Osteoblast (primary cell): ENCODE data around the gene NRM. TPM values are rescaled to one million over a fixed set of nuclear protein-coding genes. Genes with fewer than 3 reads are reported as not detected.

Source experiments
- DNase-seq: peaks from one replicate; pipeline ENCODE4 v3.0.0; 2011; ENCODE audit warnings: low spot score, mixed read lengths; ENCODE audit not compliant: insufficient read length; ENCODE audit errors: missing footprints
- H2AFZ ChIP-seq: 2 replicates; pipeline ENCODE4 v1.6.0; 2011; ENCODE audit warnings: mild to moderate bottlenecking, low read length
- H3K27ac ChIP-seq: 2 replicates; pipeline ENCODE4 v1.5.1; 2011; ENCODE audit warnings: mild to moderate bottlenecking, low read depth, low read length, moderate library complexity
- H3K27me3 ChIP-seq: 2 replicates; pipeline ENCODE4 v1.6.0; 2012; ENCODE audit warnings: mild to moderate bottlenecking, control low read depth, inconsistent platforms, low read length, moderate library complexity; ENCODE audit not compliant: insufficient read depth
- H3K36me3 ChIP-seq: 2 replicates; pipeline ENCODE4 v1.5.1; 2011; ENCODE audit warnings: mild to moderate bottlenecking, low read length, control low read depth, moderate library complexity; ENCODE audit not compliant: insufficient read depth
- H3K4me1 ChIP-seq: 2 replicates; pipeline ENCODE4 v1.5.1; 2011; ENCODE audit warnings: mild to moderate bottlenecking, low read length, control low read depth, moderate library complexity; ENCODE audit not compliant: insufficient read depth
- H3K4me2 ChIP-seq: 2 replicates; pipeline ENCODE4 v1.6.0; 2011; ENCODE audit warnings: mild to moderate bottlenecking, low read length; ENCODE audit not compliant: insufficient read depth
- H3K4me3 ChIP-seq: fragments of 200-600 bp; sonication (generic); 3 replicates; pipeline ENCODE4 v1.5.1; 2012; ENCODE audit warnings: mild to moderate bottlenecking, low read length, inconsistent platforms; ENCODE audit not compliant: insufficient read depth
- H3K79me2 ChIP-seq: 2 replicates; pipeline ENCODE4 v1.6.0; 2012; ENCODE audit warnings: mild to moderate bottlenecking, low read length, control low read depth, inconsistent platforms; ENCODE audit not compliant: insufficient read depth
- H3K9me3 ChIP-seq: 2 replicates; pipeline ENCODE4 v1.5.1; 2011; ENCODE audit warnings: low read depth, low read length, control low read depth
- H4K20me1 ChIP-seq: 2 replicates; pipeline ENCODE4 v1.6.0; 2012; ENCODE audit warnings: mild to moderate bottlenecking, low read length, control low read depth; ENCODE audit not compliant: insufficient read depth
- CTCF ChIP-seq: IDR thresholded peaks from 2 replicates; pipeline ENCODE4 v1.5.1; 2011; ENCODE audit warnings: mild to moderate bottlenecking, low read depth, low read length, moderate library complexity; ENCODE audit errors: extremely low read depth
- small RNA-seq: library from RNA; depleted of rRNA; stranded (forward); fragments of <200 nt; gene quantifications from one replicate; pipeline ENCODE3, GENCODE V24; 2012
- total RNA-seq: library from RNA; depleted of rRNA; stranded (reverse); fragments of >200 nt; gene quantifications from 2 replicates; pipeline ENCODE4 v1.2.3, GENCODE V29; 2012

Gene NRM
- total RNA-seq, 1 donor = 3.3 TPM

DNA sequence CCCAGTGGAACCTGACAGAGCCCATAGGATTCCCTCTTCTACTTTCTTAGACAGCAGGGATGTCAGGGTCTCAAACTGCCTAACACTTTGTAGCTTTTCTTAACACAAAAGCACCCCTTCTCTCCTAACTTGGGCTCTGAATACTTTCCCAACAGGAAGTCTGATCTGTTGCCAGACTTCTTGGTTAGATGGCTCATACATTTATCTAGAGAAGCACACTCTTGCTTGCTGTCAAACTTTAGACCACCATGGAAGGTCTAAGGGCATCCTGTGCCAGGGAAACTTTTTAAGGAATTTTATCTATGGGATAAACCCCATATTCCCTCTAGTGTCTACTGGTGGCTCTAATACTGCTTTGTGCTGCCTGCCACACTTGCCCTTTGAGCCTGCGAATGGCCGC lies 47.1 kb downstream of the NRM start:
- DNase-seq = peak; percentile 85
- H4K20me1 ChIP-seq = peaks cover 3% of the 10 kb centered on the region
- H2AFZ ChIP-seq = no peak overlapping the region
- H3K27ac ChIP-seq = no peak overlapping the region
- H3K9me3 ChIP-seq = no peaks in the 10 kb centered on the region
- peaks cover 25% of the 10 kb centered on the region for H3K79me2 ChIP-seq
- no peak for TF ChIP-seq CTCF
- no peak overlapping the region for H3K4me2 ChIP-seq
- H3K27me3 ChIP-seq = no peaks in the 10 kb centered on the region
- peaks cover 9% of the 10 kb centered on the region for H3K4me1 ChIP-seq
- H3K4me3 ChIP-seq = no peak overlapping the region
- peaks cover 30% of the 10 kb centered on the region for H3K36me3 ChIP-seq

DNA sequence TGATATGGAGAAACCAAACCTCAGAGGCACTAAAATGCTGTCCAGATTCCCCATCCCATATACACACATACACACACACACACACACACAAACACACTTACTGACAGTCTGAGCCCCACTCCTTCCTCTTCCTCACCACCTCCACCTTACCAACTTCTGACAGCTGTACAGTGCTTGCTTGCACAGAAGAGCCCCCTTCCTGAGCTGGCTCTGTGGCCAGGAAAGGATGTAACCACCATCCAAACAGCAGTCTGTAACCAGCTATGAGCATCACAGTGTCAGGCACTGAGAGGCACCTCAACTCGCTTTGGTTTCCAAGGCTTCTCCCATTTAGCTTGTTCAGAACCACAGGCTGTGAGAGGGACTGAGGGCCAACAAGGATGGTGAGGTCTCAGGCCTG lies 49.7 kb downstream of the NRM start:
- Histone ChIP-seq H3K4me3 (no peak overlapping the region), H3K27ac (no peak overlapping the region), H3K36me3 (peaks cover 39% of the 10 kb centered on the region), H3K27me3 (no peaks in the 10 kb centered on the region), H3K4me1 (no peaks in the 10 kb centered on the region), H3K79me2 (peaks cover 5% of the 10 kb centered on the region), H2AFZ (no peak overlapping the region), H4K20me1 (no peaks in the 10 kb centered on the region), H3K9me3 (no peaks in the 10 kb centered on the region), H3K4me2 (no peak overlapping the region)
- no peak for TF ChIP-seq CTCF
- no peak for DNase-seq

GRCh38 chr6:30640481-30640880 lies 50.3 kb downstream of the NRM start:
- Histone ChIP-seq H3K79me2 (no peaks in the 10 kb centered on the region), H4K20me1 (no peaks in the 10 kb centered on the region), H3K36me3 (peaks cover 40% of the 10 kb centered on the region), H3K4me1 (no peaks in the 10 kb centered on the region), H3K9me3 (no peaks in the 10 kb centered on the region), H3K27me3 (no peaks in the 10 kb centered on the region), H3K4me2 (no peak overlapping the region), H2AFZ (no peak overlapping the region), H3K27ac (no peak overlapping the region), H3K4me3 (no peak overlapping the region)
- no peak for TF ChIP-seq CTCF
- DNase-seq = peak; percentile 37

Small RNAs within 50 kb of the gene (small RNA-seq; reads per million reads assigned to genes)
- gene RF00019 = not detected

Other genes starting within 250 kb of the NRM start
- gene HLA-E, start 201.5 kb downstream of the NRM start, total RNA-seq = 320 and 343 TPM in 2 replicates
- gene GNL1, start 134.5 kb downstream of the NRM start, total RNA-seq = 56.5 and 64.8 TPM in 2 replicates
- 6.8 and 7.2 TPM in 2 replicates for gene PRR3, start 133.7 kb downstream of the NRM start, total RNA-seq
- gene ABCF1, start 119.5 kb downstream of the NRM start, total RNA-seq = 37.3 and 37.4 TPM in 2 replicates
- 29.0 and 37.4 TPM in 2 replicates for gene PPP1R10, start 73.7 kb downstream of the NRM start, total RNA-seq
- 67.3 and 83.4 TPM in 2 replicates for gene MRPS18B, start 73.1 kb downstream of the NRM start, total RNA-seq
- 4.4 and 4.7 TPM in 2 replicates for gene ATAT1, start 64.1 kb downstream of the NRM start, total RNA-seq
- 4.7 and 6.2 TPM in 2 replicates for gene C6orf136, start 43.9 kb downstream of the NRM start, total RNA-seq
- 25.6 and 26.1 TPM in 2 replicates for gene DHX16, start 18.0 kb downstream of the NRM start, total RNA-seq
- gene PPP1R18, start 4.3 kb downstream of the NRM start, total RNA-seq = 62.6 and 63.9 TPM in 2 replicates
- 5.1 and 5.3 TPM in 2 replicates for gene MDC1, start 26.3 kb upstream of the NRM start, total RNA-seq
- gene TUBB, start 29.4 kb upstream of the NRM start, total RNA-seq = 509 and 605 TPM in 2 replicates
- gene FLOT1, start 51.7 kb upstream of the NRM start, total RNA-seq = 101 and 114 TPM in 2 replicates
- 29.5 and 54.6 TPM in 2 replicates for gene IER3, start 53.6 kb upstream of the NRM start, total RNA-seq
- gene DDR1, start 193.5 kb upstream of the NRM start, total RNA-seq = 13.0 and 22.4 TPM in 2 replicates
- gene GTF2H4, start 217.2 kb upstream of the NRM start, total RNA-seq = 8.8 and 10.9 TPM in 2 replicates
- 14.5 and 15.6 TPM in 2 replicates for gene VARS2, start 223.3 kb upstream of the NRM start, total RNA-seq
- gene SFTA2, start 241.2 kb upstream of the NRM start, total RNA-seq = not detected in 2 replicates
- gene MUCL3, start 250.0 kb upstream of the NRM start, total RNA-seq = not detected in 2 replicates